Activated CD8-positive, alpha-beta memory T cell treated with anti-CD3 and anti-CD28 coated beads for 4 hours (primary cell): ENCODE data around the gene MYOT.

Source experiments
- DNase-seq, 2 donors: peaks; one replicate each; pipeline ENCODE4 v3.0.0-alpha.2; 2020; ENCODE audit warnings: low read depth in 2 of 2

MYOT gene

GRCh38 chr5:137901011-137901817, 33.6 kb downstream of the MYOT start:
- no peak for DNase-seq

GRCh38 chr5:137902408-137903133, 34.9 kb downstream of the MYOT start:
- DNase-seq = no peak

GRCh38 chr5:137914758-137915157, 47.1 kb downstream of the MYOT start:
- DNase-seq = no peak

- no peak for DNase-seq
These were observed 49.3 kb downstream of the MYOT start for GRCh38 chr5:137916923-137917322.

- no peak for DNase-seq
These were observed 54.3 kb downstream of the MYOT start for GRCh38 chr5:137921931-137922330.

GRCh38 chr5:137923856-137924255, 56.2 kb downstream of the MYOT start:
- no peak for DNase-seq

- no peak for DNase-seq
These were observed 65.1 kb downstream of the MYOT start for GRCh38 chr5:137932800-137933199.

- DNase-seq = no peak
These were observed 65.8 kb downstream of the MYOT start for GRCh38 chr5:137933491-137933911.

- DNase-seq = no peak
These were observed 67.5 kb downstream of the MYOT start for GRCh38 chr5:137935190-137935589.

- no peak for DNase-seq
These were observed 68.0 kb downstream of the MYOT start for GRCh38 chr5:137935694-137936093.
